Activated CD4-positive, alpha-beta T cell treated with anti-CD3 and anti-CD28 coated beads for 48 hours (primary cell): ENCODE measurements around the gene DNAJC24.

Experiments
- DNase-seq: peaks from one replicate; pipeline ENCODE4 v3.0.0-alpha.2; 2020

DNAJC24 gene

GRCh38 chr11:31417357-31417756, 47.7 kb downstream of the DNAJC24 start:
- no peak for DNase-seq

GRCh38 chr11:31417816-31418215, 48.2 kb downstream of the DNAJC24 start:
- DNase-seq = no peak

DNA sequence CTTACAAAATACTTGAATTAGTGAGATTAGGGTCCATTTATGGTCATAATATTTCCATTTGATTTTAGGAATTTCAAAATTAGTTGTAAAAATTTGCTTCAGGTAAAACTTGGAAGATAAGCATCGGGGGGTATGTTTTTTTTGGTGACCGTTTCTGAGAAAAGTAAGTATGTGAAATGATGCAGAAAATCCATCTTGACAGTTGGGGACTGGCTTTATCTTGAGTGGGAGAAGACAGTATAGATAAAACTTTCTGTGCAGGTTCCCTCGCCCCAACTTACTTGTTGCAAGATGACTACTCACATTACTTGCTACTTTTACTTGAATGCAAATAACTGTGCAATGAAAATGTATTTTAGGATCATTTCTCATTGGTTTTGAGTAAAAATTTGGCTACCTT, 49.5 kb downstream of the DNAJC24 start:
- DNase-seq = no peak

DNA sequence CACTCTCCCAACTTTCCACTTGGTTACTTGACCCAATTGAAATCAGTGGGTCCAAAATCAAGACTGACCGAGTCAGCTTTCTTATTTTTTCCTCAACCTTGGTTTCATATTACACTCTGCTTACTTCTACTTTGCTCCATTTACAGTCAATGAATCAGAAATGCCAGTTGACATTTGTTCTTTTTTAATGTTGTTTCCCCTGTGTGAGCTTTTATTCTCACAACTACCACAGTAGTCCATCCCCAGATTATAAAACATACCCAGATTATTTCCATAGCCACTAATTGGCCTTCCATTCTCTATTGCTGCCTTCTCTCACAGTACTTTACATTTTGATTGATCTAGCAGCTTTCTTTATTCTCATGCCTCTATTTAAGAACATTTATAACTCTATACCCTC, 50.0 kb downstream of the DNAJC24 start:
- no peak for DNase-seq

- DNase-seq = no peak
Measured at GRCh38 chr11:31421820-31422219, 52.2 kb downstream of the DNAJC24 start.

- DNase-seq = no peak
Measured at GRCh38 chr11:31422703-31423102, 53.0 kb downstream of the DNAJC24 start.

DNA sequence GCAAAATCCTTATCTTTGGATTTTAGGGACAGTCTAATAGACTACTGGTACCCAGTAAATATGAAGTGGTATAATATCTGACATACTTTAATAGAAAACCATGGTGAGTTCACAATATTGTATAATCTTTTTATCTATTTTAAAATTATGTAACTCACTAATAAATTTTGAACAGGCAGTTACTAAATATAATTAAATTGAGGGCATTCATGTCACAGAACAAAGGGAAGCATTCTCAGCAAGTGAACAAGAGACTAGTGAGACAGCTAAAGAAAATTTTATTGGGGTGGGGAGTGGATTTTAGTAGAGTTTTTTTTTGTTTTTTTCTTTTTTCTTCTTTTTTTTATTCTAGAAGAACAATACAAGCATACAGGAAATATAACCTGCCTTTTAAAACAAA, 55.0 kb downstream of the DNAJC24 start:
- DNase-seq = no peak

DNA sequence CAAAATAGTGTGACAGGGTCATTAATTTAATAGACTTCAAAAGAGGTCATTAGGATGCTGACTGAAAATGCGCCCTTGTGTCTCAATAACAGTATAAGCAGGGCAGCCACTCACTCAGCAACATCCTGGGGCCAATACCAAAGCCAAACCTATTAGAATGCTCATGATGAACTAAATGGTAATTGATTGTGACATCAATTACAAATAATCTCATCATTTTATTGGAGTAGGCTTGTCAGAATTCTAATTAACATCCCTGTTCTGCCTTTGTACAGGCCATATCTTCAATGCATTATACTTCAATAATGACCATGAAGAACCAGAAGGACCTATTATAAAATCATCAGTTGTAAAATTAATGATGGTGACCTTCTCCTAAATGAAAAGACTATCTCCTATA, 64.2 kb downstream of the DNAJC24 start:
- no peak for DNase-seq

DNA sequence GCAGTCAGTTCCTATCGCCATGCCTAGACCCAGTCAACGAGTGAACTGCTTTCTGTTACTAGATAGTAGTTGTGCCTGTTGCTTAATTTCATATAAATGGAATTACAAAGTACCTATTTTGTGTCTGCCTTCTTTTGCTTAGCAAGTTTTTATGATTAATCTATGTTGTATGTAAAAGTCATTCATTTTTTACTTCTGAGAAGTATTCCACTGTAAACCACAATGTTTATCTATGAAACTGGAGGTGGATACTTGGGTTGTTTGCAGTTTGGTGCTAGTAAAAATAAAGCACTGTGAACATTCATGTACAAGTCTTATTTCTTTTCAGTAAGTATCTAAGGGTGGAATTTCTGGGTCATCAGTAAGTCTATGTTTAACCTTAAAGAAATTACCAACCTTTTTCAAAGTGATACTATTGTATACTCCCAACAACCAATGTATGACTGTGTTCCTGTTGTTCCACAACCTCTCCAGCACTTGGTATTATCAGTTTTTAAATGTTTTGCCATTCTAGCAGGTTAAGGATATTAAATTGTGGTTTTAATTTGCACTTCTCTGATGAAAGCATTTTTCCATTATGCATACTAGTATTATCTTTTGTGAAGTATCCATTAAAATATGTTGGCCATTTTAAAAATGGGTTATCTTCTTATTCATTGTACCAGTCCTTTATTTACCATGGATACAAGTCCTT, 68.2 kb downstream of the DNAJC24 start:
- DNase-seq = no peak

GRCh38 chr11:31441296-31441695, 71.6 kb downstream of the DNAJC24 start:
- no peak for DNase-seq

DNA sequence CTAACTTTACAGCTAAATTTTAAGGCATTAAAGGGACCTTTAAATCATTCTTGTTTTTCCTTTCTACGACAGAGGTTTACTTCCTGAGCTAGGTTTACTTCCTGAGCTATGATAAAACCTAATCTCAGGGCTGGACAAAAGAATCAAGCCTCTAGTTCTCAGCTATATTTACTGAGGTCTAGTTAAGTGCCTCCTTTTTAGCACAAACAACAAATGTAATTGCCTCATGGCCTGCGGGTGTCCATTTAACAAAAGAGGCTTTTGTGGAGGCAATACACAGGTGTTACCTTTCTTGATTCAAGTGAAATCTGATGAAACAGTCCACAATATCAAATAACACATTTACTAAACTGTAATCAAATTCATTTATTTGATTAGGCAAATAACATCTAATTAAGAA, 72.4 kb downstream of the DNAJC24 start:
- DNase-seq = no peak

DNA sequence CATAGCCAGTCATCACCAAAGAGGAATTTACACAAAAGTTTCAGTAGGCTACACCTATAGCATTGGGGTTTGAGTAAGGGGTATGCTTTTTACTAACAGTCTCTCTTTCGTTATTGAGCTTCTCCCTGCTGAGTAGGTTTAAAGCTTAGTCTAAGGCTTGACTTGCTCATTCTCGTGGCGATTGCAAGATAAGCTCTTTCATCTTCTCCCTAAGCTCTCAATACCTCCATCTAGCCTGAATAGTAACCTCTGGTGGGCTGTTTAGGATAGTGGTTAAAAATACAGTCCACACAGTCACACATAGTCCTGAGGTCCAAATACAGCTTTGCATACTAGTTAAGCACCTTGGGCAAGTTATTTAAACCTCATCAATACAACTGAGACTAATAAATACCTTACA, 74.1 kb downstream of the DNAJC24 start:
- no peak for DNase-seq

- DNase-seq = no peak
Measured at GRCh38 chr11:31445621-31446020, 76.0 kb downstream of the DNAJC24 start.

- DNase-seq = no peak
Measured at GRCh38 chr11:31449040-31449439, 79.4 kb downstream of the DNAJC24 start.

DNA sequence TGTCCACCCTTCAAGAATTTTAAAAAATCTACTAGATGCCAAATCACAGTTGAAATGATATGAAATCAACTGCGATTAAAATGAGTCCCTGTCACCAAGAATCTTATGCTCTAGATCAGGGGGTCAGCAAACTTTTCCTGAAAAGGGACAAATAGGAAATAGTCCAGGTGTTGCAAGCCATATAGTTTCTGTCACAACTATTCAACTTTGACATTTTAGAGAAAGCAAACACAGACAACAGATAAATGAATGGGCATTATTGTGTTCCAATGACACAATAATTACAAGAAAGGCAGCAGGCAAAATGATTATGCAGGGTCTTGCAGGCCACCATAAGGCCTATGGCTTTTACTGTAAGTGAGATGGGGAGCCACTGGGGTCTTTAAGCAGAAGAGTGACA, 81.2 kb downstream of the DNAJC24 start:
- DNase-seq = no peak

- no peak for DNase-seq
Measured at GRCh38 chr11:31455177-31455576, 85.5 kb downstream of the DNAJC24 start.

DNA sequence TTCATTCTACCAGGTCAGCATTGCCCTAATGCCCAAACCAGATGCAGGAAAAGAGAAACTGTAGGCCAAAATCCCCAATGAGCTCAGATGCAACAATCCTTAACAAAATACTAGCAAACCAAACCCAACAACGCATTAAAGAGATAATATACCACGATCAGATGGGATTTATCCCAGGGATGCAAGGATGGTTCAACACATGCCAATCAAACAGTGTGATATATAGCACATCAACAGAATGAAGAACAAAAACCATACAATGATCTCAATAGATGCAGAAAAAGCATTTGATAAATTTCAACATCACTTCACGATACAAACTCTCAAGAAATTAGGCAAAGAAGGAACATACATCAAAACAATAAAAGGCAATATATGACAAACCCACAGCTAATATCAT, 94.8 kb downstream of the DNAJC24 start:
- no peak for DNase-seq

GRCh38 chr11:31474083-31474482, 104.4 kb downstream of the DNAJC24 start:
- no peak for DNase-seq

DNA sequence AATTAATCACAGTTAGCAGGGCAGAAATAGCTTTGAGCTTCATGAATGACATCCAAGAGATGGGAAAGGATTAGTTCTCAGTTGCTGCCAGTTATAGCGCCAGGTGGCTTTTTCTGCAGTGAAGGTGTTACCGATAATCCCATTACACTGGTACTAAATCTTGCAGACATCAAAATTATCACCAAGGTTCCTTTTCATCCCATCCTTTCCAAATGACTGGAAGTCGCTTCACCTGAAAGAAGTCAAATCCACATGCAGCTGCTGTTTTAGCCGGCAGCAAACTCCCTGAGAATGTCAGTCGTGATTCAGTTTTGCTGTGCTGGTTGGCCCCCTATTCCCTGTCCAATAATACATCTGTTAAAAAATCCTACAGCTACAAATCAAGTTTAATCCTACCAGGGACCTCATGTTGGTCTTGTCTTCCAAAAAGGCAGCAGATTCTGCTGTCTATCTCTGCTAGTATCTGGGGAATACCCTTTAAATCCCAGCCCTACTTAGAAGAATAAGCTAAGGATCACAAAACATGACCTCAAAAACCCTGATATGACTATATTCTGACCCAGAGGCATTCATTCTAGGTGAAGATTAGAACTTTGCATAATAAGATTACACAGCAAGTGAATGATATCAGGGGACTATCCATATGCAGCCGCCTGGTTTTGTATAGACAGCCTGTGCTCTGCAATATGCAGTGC, 108.0 kb downstream of the DNAJC24 start:
- DNase-seq = no peak

DNA sequence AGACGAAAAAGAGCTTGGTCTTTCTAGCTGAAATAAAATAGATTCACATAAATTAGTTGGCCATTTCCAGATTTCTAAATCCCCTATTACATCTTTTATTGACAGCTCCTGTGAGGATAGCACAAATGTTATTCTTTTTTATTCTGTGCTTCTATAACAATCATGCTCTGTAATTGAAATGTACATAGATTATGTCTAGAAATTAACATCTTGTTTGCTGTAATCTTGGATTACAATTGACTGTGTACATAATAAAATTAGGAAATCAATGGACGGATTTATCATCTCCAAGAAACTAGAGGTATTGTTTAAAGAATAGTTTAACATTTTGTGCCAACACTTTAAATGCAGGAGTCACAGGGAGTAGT, 108.5 kb downstream of the DNAJC24 start:
- DNase-seq = no peak

- DNase-seq = no peak
Measured at GRCh38 chr11:31479066-31479465, 109.4 kb downstream of the DNAJC24 start.

DNA sequence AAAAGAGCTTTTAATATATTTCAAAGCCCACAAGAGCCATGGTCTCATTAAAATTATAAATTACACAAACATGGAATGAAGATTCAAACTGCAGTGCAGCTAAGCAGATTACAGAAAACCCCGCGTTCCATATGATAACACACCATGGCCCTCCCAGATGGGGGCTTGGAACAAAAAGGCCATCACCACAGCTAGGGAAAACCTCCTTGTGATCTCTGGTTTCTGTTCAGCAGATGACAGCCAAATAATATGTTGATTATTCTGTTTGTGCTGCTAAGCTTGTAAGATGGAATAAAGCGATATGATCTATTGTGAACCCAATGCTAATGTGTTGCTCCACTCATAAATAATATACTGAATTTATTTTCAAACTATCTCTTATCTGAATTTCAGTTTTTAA, 111.3 kb downstream of the DNAJC24 start:
- no peak for DNase-seq
